Keratinocyte (primary cell): Measurements from ENCODE around the gene CAMKMT.

Experiments used
- CTCF ChIP-seq, 3 experiments: IDR thresholded peaks in 1 of 3; conservative IDR thresholded peaks in 1 of 3; optimal IDR thresholded peaks in 1 of 3; 2 replicates in 2 of 3; 3 replicates in 1 of 3; pipeline versions ENCODE3 to v1.5.1; 2011; ENCODE audit warnings: low read length in 3 of 3, mild to moderate bottlenecking in 3 of 3, moderate library complexity in 2 of 3, control low read depth in 1 of 3, inconsistent platforms in 1 of 3; ENCODE audit not compliant: insufficient read depth in 2 of 3; ENCODE audit errors: extremely low read depth in 1 of 3
- EZH2 ChIP-seq: IDR thresholded peaks from one replicate; pipeline ENCODE4 v1.6.1; 2012; ENCODE audit warnings: inconsistent platforms, mild to moderate bottlenecking, low read length, moderate library complexity

- TF ChIP-seq CTCF (optimal IDR thresholded peaks at IDR 0.05 in 1 of 3, IDR thresholded peaks at IDR 0.05 in 1 of 3, conservative IDR thresholded peaks at IDR 0.05 in 1 of 3; ENCODE audit: extremely low read depth in 1 of 3, insufficient read depth in 2 of 3, low read length in 3 of 3) (no peak), EZH2 (no peak)
These were observed 254.3 kb downstream of the CAMKMT start for GRCh38 chr2:44615950-44616518.
